ENCODE measurements around the gene MED1.

The MED1 gene

GRCh38 chr17:39364236-39365025 is 86.6 kb downstream of the MED1 start:
- no peak for DNase-seq (ENCODE audit: low spot score)

- DNase-seq (ENCODE audit: low spot score), result no peak
Measured at GRCh38 chr17:39361064-39361463, 90.0 kb downstream of the MED1 start.

- DNase-seq (ENCODE audit: low spot score), result peak; percentile 44
Measured at GRCh38 chr17:39360537-39360936, 90.5 kb downstream of the MED1 start.

- DNase-seq (ENCODE audit: low spot score), result no peak
Measured at GRCh38 chr17:39359994-39360393, 91.1 kb downstream of the MED1 start.

DNA sequence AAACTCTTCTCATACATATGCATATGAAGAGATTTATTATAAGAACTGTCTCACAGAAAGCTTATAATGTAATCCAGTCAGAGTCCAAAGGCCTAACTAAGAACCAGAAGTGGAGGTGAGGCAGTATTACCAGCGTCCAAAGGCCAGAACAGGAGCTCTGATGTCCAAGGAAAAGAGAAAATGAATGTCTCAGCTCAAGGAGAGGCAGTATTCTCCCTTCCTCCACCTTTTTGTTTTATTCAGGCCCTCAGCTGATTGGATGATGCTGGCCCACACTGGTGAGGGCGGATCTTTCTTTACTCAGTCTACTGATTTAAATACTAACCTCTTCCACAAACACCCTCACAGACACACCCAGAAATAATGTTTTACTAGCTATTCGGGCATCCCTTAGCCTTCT is 93.1 kb downstream of the MED1 start:
- no peak for DNase-seq (ENCODE audit: low spot score)

GRCh38 chr17:39357488-39357887 is 93.6 kb downstream of the MED1 start:
- no peak for DNase-seq (ENCODE audit: low spot score)

Data from putamen (tissue), 1 donor.